Right kidney (tissue), 1 donor: ENCODE measurements around the gene HDAC9.

ENCODE experiments used
- DNase-seq: peaks from one replicate; pipeline ENCODE4 v3.0.0-alpha.2; 2016

Gene HDAC9

GRCh38 chr7:18796216-18796615, 300.7 kb downstream of the HDAC9 start:
- no peak for DNase-seq

- DNase-seq: no peak
Observed at GRCh38 chr7:18798088-18798906, 302.7 kb downstream of the HDAC9 start.

- DNase-seq: no peak
Observed at GRCh38 chr7:18799899-18800298, 304.4 kb downstream of the HDAC9 start.

GRCh38 chr7:18803923-18804322, 308.4 kb downstream of the HDAC9 start:
- no peak for DNase-seq

- no peak for DNase-seq
Observed at GRCh38 chr7:18806177-18806576, 310.6 kb downstream of the HDAC9 start.

GRCh38 chr7:18808026-18808425, 312.5 kb downstream of the HDAC9 start:
- no peak for DNase-seq

GRCh38 chr7:18815261-18815960, 319.9 kb downstream of the HDAC9 start:
- no peak for DNase-seq

- DNase-seq: no peak
Observed at GRCh38 chr7:18820981-18821380, 325.4 kb downstream of the HDAC9 start.

- DNase-seq: no peak
Observed at GRCh38 chr7:18821554-18821953, 326.0 kb downstream of the HDAC9 start.

- DNase-seq: no peak
Observed at GRCh38 chr7:18824157-18824556, 328.6 kb downstream of the HDAC9 start.

- DNase-seq: no peak
Observed at GRCh38 chr7:18828260-18828993, 332.9 kb downstream of the HDAC9 start.

GRCh38 chr7:18828994-18829857, 333.7 kb downstream of the HDAC9 start:
- DNase-seq: peak; percentile 4

GRCh38 chr7:18829858-18830285, 334.3 kb downstream of the HDAC9 start:
- no peak for DNase-seq

- no peak for DNase-seq
Observed at GRCh38 chr7:18831419-18831818, 335.9 kb downstream of the HDAC9 start.

GRCh38 chr7:18831943-18832342, 336.4 kb downstream of the HDAC9 start:
- DNase-seq: no peak

- DNase-seq: no peak
Observed at GRCh38 chr7:18834577-18834976, 339.0 kb downstream of the HDAC9 start.

GRCh38 chr7:18835001-18835690, 339.6 kb downstream of the HDAC9 start:
- DNase-seq: peak; percentile 9

GRCh38 chr7:18843979-18844378, 348.4 kb downstream of the HDAC9 start:
- no peak for DNase-seq

GRCh38 chr7:18844735-18845134, 349.2 kb downstream of the HDAC9 start:
- DNase-seq: no peak

- no peak for DNase-seq
Observed at GRCh38 chr7:18845700-18846099, 350.2 kb downstream of the HDAC9 start.

- no peak for DNase-seq
Observed at GRCh38 chr7:18846765-18847215, 351.2 kb downstream of the HDAC9 start.
